ENCODE measurements around the gene ZNF774. TPM values are rescaled to one million over a fixed set of nuclear protein-coding genes. Genes with fewer than 3 reads are reported as not detected.
"Not testable (repeated sequence)": the region's sequence is repeated elsewhere in the genome, so short reads cannot be mapped to it uniquely, and the experiment has no call there.

ZNF774 gene
- total RNA-seq, result 4.9 TPM
- long read RNA-seq, partial matches to known transcripts, result 1 of 3 reads
- long read RNA-seq, other reads (novel, unspliced or antisense), result 0 of 3 reads

GRCh38 chr15:90352107-90352893 is at the start of gene ZNF774:
Gene ZNF774, plus strand, starts transcription at chr15:90352284. Its CDS starts 2,377 bp downstream, at chr15:90354661.
- intact Hi-C loops (cut with micrococcal nuclease), result no loop called here
- DNase-seq, result peak; percentile 92

GRCh38 chr15:90305355-90305754 is 46.7 kb upstream of the ZNF774 start:
- intact Hi-C loops (cut with micrococcal nuclease); DNase-seq; ATAC-seq: not testable (repeated sequence)

More at GRCh38 chr15:90352107-90352893, at the start of gene ZNF774:
- ATAC-seq, result peak; percentile 99

GRCh38 chr15:90305932-90306331 is 46.2 kb upstream of the ZNF774 start:
- intact Hi-C loops (cut with micrococcal nuclease), result no loop called here
- DNase-seq (no peak), ATAC-seq (no peak)

DNA sequence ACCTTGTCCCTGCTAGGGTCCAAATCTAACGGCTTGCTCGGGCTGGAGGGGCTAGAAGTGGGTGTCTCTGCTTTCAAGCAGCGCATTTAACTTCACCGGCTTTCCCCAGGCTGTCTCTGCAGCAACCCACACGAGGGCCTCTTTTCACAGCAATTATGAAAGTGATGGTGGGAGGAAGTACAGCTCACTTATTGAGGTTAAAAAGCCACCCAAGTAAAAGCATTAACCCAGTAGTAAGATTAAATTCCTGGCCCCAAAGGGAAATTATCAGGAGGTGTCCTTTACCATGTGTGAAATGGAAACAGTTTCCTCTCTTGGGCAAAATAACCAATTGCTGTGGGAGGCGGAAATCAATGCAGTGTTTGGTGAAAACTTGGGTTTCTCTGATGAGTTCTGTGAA is 45.5 kb upstream of the ZNF774 start:
- intact Hi-C loops (cut with micrococcal nuclease), result no loop called here
- ATAC-seq, result no peak
- no peak for DNase-seq

DNA sequence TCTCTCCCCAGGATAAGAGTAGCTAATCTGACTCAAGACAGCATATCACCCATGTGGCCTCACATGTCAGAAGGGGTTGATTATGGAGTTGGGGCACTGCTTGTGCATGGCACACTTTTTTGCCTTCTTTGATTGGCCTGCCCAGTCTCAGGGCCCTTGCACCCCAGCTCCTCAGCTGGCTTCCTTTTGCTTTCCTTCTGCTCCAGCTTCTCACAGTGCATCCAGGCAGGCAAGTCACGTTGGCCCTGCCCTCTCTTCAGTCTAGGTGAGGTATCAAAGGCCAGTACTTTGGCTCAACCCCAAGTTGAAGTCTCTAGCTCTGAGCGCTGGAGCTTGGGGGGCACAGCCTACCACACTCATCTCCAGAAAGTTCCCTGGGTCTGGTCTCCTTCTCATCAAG is 44.4 kb upstream of the ZNF774 start:
- intact Hi-C loops (cut with micrococcal nuclease), result no loop called here
- ATAC-seq, result no peak
- no peak for DNase-seq

DNA sequence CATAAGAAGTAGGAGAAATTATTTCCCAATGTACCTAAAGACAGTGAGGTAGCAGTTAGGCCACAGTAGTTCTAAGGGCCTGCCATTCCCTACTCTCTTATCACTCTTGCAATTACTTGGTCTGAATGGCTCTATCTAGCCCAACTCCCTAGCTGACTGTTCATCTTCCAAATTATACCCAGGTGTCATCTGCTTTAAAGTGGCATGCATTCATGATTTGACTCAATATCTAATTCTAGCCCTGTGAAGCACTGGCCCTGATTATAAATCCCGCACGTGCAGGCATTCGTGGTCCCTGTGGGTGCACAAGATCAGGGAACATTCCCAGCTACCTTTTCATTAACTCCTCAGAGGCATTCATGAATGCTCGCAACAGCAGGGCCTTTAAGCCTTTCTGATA is 43.1 kb upstream of the ZNF774 start:
- DNase-seq (no peak), ATAC-seq (peak; percentile 22)
- intact Hi-C loops (cut with micrococcal nuclease), result no loop called here

DNA sequence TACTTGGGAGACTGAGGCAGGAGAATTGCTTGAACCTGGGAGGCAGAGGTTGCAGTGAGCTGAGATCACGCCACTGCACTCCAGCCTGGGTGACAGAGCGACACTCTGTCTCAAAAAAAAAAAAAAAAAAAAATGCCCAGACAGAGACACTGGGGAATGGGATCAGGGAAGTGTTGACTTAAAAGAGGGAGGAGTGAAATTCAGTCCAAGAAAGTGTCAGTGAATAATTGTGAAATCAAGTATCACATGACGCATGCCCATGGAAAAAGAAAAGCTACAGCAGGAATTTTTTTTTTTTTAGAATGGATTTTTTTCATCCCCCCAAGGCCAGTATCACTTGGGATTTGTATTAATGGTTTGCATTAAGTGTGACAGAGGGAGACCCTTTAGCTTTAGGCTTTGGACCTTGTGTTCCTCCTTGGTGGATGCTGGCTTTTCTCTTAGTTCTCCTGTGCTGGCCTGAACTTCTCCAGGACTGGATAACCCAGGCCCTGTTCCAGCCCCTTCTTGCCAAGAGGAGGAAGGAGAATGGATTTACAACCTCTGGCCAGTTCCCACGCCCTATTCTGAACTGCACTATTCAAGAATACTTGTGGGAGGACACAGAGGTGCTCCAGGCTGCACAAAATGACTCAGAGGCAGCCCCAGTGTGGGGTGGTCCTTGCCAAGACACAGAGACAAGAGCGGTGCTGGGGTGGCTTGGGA is 36.7 kb upstream of the ZNF774 start:
- intact Hi-C loops (cut with micrococcal nuclease), result no loop called here
- peak; percentile 61 for DNase-seq
- peak; percentile 93 for ATAC-seq

- DNase-seq (no peak), ATAC-seq (no peak)
- intact Hi-C loops (cut with micrococcal nuclease), result no loop called here
Observed at GRCh38 chr15:90316139-90316538, 35.9 kb upstream of the ZNF774 start.

GRCh38 chr15:90318591-90318990 is 33.5 kb upstream of the ZNF774 start:
- intact Hi-C loops (cut with micrococcal nuclease), result no loop called here
- DNase-seq (no peak), ATAC-seq (no peak)

- DNase-seq (peak; percentile 77), ATAC-seq (peak; percentile 86)
- intact Hi-C loops (cut with micrococcal nuclease), result loop anchor here (10.0 kb wide), 1 partner anchor 165 kb away; no protein-coding TSS in a partner anchor
Observed at GRCh38 chr15:90320062-90320884, 31.8 kb upstream of the ZNF774 start.

GRCh38 chr15:90320885-90321278 is 31.2 kb upstream of the ZNF774 start:
- ATAC-seq (no peak), DNase-seq (no peak)
- intact Hi-C loops (cut with micrococcal nuclease), result loop anchor here (10.0 kb wide), 1 partner anchor 164 kb away; no protein-coding TSS in a partner anchor

DNA sequence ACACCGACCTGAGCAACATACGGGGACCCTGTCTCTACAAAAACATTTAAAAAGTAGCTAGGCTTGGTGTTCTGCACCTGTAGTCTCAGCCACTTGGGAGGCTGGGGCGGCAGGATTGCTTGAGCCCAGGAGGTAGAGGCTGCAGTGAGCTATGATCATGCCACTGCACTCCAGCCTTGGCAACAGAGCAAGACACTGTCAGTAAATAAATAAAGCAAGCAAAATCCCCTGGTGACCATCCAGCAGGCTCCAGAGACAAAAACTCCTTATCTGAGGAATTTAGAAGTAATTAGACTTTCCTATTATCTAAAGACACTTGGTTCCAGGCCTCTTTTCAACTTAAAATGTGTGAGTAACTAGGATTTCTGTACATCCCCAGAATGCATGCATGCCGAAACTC is 29.5 kb upstream of the ZNF774 start:
- intact Hi-C loops (cut with micrococcal nuclease), result loop anchor here (10.0 kb wide), 1 partner anchor 162 kb away; no protein-coding TSS in a partner anchor
- DNase-seq, result no peak

DNA sequence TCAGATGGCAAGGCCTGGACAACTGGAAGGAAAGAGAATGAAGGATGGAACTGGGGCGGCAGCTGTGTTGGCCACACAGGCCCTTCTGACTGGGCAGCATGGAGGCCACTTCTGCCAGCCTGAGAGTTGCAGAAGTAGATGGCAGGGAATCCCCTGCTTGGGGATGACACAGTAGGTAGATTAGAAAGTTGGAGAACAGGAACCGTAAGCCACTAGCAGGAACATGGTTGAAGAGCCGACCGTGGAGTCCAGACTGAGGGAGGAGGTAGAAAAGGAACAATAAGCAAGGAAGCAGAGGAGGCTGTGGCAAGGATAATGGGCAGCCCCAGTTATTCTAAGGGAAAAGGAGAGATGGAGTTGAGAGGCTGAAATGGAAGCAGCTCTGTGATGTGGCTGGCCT is 26.4 kb upstream of the ZNF774 start:
- intact Hi-C loops (cut with micrococcal nuclease), result loop anchor here (10.0 kb wide), 1 partner anchor 159 kb away; no protein-coding TSS in a partner anchor
- DNase-seq (no peak), ATAC-seq (no peak)

More for the DNA sequence above, 29.5 kb upstream of the ZNF774 start:
- no peak for ATAC-seq

GRCh38 chr15:90326441-90326840 is 25.6 kb upstream of the ZNF774 start:
- intact Hi-C loops (cut with micrococcal nuclease), result loop anchor here (10.0 kb wide), 1 partner anchor 158 kb away; no protein-coding TSS in a partner anchor
- ATAC-seq (no peak), DNase-seq (no peak)

DNA sequence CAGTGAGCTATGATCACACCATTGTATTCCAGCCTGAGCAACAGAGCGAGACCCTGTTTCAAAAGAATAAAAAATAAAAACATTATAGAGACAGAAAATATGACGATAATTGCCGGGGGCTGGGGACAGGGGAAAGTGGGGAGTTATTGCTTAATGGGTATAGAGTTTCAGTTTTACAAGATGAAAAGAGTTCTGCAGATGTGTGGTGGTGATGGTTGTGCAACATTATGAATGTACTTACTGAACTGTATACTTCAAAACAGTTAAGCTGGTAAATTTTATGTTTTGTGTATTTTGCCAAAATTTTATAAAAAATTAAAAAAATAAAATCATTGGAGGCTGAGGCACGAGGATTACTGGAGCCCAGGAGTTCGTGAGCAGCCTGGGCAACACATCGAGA is 24.8 kb upstream of the ZNF774 start:
- intact Hi-C loops (cut with micrococcal nuclease), result loop anchor here (10.0 kb wide), 1 partner anchor 157 kb away; no protein-coding TSS in a partner anchor
- ATAC-seq, result no peak

DNA sequence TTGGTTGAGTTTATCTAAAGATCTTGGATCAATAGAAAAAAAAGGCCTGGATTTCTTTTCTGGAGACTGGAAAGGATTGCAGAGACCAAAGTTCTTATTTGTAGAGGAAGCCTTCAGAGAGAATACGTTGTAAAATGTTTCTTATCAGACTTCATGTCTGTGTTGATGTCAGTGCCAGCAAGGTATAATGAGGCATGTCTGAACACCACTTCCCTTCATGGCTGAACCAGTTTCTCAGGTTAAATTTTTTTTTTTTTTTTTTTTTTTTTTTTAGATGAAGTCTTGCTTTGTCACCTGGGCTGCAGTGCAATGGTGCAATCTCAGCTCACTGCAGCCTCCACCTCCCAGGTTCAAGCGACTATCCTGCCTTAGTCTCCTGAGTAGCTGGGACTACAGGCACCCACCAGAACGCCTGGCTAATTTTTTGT is 17.8 kb upstream of the ZNF774 start:
- no peak for ATAC-seq
- intact Hi-C loops (cut with micrococcal nuclease), result no loop called here

More for the DNA sequence above, 24.8 kb upstream of the ZNF774 start:
- no peak for DNase-seq

DNA sequence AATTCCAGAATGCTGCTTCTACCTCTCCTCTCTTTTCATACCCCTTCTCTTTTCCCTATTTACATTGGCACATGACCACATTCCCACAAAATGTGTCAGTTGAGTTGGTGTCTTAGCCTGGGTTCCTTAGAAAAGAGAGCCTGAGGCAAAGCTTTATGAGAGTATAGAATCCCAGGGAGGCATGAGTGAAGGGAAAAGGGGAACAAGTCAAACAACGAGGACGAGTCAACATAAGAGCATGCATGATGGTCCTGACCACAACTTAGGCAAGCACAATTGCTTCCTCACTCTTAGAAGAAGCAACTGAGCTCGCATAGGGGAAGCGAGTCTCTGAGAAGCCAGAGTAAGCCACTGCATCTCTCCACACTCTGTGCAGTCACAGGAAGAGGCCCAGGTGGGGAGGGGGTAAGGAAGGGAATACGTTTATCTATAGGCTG is 15.4 kb upstream of the ZNF774 start:
- DNase-seq (no peak), ATAC-seq (peak; percentile 67)
- intact Hi-C loops (cut with micrococcal nuclease), result no loop called here

More for the DNA sequence above, 17.8 kb upstream of the ZNF774 start:
- no peak for DNase-seq

DNA sequence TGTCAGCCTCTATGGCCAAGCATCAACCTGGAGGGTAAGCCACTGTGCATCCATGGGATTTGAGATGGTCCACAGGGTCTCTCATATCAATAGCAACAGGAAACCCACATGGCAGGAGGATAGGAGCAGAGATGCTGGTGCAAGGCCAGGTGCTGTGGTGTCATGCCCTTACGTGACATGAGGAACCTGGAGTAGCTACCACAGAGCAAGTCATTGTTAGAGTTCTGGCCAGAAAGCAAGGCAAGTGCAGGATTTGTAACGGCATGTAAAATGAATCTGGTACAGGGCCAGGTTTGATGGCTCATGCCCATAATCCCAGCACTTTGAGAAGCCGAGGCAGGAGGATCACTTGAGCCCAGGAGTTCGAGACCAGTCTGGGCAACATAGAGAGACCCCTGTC is 14.8 kb upstream of the ZNF774 start:
- intact Hi-C loops (cut with micrococcal nuclease), result no loop called here
- ATAC-seq (no peak), DNase-seq (no peak)

DNA sequence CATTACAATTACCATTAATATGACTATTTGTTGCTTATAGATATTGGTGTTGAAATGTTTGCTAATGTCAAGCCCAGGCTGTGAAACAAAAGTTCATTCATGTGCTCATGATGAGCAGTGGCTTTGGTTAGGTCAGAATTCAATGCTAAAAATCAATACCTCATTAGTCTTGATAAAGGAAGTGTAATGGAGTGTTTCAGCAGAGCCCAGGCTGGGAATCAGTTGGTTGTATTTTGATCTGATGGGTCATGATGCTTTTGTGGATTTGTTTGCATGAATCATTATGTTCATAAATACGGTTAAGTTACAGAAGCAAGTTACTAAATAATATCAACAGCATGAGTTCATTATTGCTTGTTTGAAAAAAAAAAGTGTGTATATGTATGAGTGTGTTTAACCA is 13.6 kb upstream of the ZNF774 start:
- intact Hi-C loops (cut with micrococcal nuclease), result no loop called here
- DNase-seq, result no peak
- no peak for ATAC-seq
